ENCODE results near the gene DENND4A. TPM values are rescaled to one million over a fixed set of nuclear protein-coding genes. Genes with fewer than 3 reads are reported as not detected.
"Not testable (repeated sequence)": the region's sequence is repeated elsewhere in the genome, so short reads cannot be mapped to it uniquely, and the experiment has no call there.

DENND4A gene
- total RNA-seq, 2 experiments from 2014 or later, result 40.4 to 41.1 TPM

DNA sequence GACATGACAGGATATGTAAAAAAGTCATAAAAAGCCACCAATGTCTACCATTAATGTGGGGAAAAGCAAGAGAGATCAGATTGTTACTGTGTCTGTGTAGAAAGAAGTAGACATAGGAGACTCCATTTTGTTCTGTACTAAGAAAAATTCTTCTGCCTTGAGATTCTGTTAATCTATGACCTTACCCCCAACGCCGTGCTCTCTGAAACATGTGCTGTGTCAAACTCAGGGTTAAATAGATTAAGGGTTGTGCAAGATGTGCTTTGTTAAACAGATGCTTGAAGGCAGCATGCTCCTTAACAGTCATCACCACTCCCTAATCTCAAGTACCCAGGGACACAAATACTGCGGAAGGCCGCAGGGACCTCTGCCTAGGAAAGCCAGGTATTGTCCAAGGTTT is 58.5 kb downstream of the DENND4A start:
- H3K4me3 Mint-ChIP-seq, H3K27ac Mint-ChIP-seq, H3K9me3 Mint-ChIP-seq, CTCF ChIA-PET, H3K4me1 Mint-ChIP-seq, DNase-seq, H3K27me3 Mint-ChIP-seq: not testable (repeated sequence)
- peaks cover 38% of the 10 kb centered on the region for H3K36me3 Mint-ChIP-seq (ENCODE audit: low read depth)
- POLR2A ChIA-PET, result interaction anchor here (0.9 kb wide), 1 partner anchor 54 kb away, joined by 3 read pairs; no protein-coding TSS in a partner anchor

DNA sequence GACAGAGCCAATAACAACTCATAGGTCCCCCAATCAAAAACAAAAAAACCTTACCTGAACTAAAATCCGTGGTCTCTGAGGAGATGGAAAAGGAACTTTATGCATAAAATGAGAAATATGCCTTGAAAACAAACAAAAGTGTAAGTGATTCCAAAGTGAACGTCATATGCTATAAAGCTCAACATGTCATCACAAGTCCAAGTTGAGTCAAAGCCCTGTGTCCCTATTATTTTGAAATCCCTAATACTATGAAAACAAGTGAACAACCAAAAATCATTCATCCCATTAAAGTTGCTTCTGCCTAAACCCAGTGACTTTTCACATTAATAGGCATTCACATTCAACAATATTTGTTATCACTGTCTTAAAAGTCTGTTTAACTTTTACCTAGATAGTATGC is 59.4 kb downstream of the DENND4A start:
- Mint-ChIP-seq H3K9me3 (no peaks in the 10 kb centered on the region), H3K27me3 (no peaks in the 10 kb centered on the region), H3K36me3 (ENCODE audit: low read depth) (peaks cover 34% of the 10 kb centered on the region), H3K4me3 (no peak overlapping the region), H3K27ac (no peak overlapping the region), H3K4me1 (no peaks in the 10 kb centered on the region)
- no peak for DNase-seq
- POLR2A ChIA-PET, result interaction anchor here (0.9 kb wide), 1 partner anchor 53 kb away, joined by 3 read pairs; no protein-coding TSS in a partner anchor
- CTCF ChIA-PET, result interaction anchor here (0.5 to 0.7 kb wide), 2 partner anchors 46 to 96 kb away, joined by 3 read pairs; no protein-coding TSS in a partner anchor

DNA sequence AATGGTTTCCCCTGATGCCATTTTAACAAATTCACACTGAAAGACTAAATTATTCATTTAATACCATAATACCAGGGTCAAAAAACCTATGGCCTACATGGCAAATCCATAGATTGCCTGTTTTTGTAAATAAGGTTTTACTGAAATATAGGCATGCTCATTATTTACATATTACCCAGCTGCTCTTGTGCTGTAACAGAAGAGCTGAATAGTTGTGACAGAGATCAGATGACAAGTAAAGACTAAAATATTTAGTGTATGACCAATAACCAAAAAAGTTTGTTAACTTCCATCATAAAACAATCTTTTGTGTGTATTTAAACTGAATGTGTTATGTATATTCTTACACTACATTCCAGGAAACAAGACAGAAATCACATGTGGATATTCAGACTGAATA is 60.2 kb downstream of the DENND4A start:
- Mint-ChIP-seq H3K4me1 (no peaks in the 10 kb centered on the region), H3K4me3 (no peak overlapping the region), H3K27me3 (no peaks in the 10 kb centered on the region), H3K27ac (no peak overlapping the region), H3K36me3 (ENCODE audit: low read depth) (peaks cover 30% of the 10 kb centered on the region), H3K9me3 (no peaks in the 10 kb centered on the region)
- ChIA-PET POLR2A (no interaction called here), CTCF (interaction anchor here (0.5 kb wide), 1 partner anchor 47 kb away, joined by 3 read pairs; no protein-coding TSS in a partner anchor)
- no peak for DNase-seq

DNA sequence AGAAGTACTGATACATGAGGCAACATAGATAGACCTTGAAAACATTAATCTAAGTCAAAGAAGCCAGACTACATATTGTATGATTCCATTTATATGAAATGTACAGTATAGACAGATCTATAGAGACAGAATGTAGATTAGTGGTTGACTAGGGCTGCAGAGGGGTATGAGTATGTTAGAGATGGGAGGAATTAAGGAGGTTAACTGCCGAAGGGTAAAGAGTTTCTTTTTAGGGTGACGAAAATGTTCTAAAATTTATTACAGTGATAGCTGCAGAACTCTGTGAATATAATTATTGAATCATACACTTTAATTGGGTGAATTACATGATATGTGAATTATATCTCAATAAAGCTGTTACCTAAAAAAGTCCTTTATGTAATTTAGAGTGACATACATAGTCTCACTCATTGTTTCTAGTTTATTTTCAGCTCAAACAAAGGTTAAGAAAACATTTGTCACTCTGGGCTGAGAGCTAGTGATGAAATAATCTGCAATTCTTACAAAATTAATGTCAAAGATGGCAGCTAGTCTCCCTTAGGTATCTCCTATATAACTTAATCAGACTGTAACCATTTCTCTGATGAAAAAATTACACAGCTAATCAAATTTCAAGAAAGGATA is 61.4 kb downstream of the DENND4A start:
- CTCF ChIA-PET, result interaction anchor here (0.6 kb wide), 1 partner anchor 458 kb away, joined by 6 read pairs; no protein-coding TSS in a partner anchor
- H3K27ac Mint-ChIP-seq, result no peak overlapping the region

DNA sequence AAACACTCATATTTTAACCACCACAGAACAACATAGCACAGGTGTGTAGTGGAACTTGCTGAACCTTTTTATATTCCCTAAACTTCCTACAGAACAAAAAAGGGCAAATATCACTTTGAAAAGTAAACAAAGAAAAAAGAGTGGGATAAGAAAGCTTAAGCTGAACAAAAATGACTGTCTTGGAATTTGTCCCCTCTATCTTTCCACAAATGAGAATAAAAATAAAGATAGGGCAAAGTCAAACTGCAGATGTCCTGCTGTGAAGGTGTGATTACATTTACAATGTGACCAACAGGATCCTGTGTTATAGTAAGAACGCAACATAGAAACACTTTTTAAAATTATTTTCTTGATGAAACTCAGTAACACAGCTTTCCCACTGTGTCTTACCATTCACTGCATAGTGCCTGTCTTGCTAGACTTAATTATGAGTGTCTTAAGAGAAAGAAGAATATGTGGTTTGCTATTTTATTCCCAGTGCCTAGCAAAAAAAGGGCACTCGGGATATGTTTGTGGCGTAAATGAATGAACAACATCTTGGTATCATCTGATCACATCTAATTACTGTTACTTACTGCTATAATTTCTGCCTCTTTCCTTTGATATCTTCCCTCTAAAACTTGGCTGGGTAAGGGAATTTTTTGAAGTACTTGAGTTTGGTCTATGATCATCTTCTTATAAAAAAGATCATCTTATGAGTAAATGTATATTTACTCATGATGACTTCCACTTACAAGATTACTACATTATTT is 67.5 kb downstream of the DENND4A start:
- H3K9me3 Mint-ChIP-seq, result no peaks in the 10 kb centered on the region
- CTCF ChIA-PET, result no interaction called here
- no peaks in the 10 kb centered on the region for H3K4me1 Mint-ChIP-seq
- H3K27ac Mint-ChIP-seq, result no peak overlapping the region
- no peak for DNase-seq
- H3K36me3 Mint-ChIP-seq (ENCODE audit: low read depth), result peaks cover 36% of the 10 kb centered on the region
- no peaks in the 10 kb centered on the region for H3K27me3 Mint-ChIP-seq
- H3K4me3 Mint-ChIP-seq, result no peak overlapping the region
- POLR2A ChIA-PET, result interaction anchor here (1.5 kb wide), 1 partner anchor 94 kb away, joined by 3 read pairs; no protein-coding TSS in a partner anchor

More for the DNA sequence above, 61.4 kb downstream of the DENND4A start:
- Mint-ChIP-seq H3K27me3 (no peaks in the 10 kb centered on the region), H3K4me3 (no peak overlapping the region), H3K9me3 (no peaks in the 10 kb centered on the region), H3K36me3 (ENCODE audit: low read depth) (peaks cover 28% of the 10 kb centered on the region), H3K4me1 (no peaks in the 10 kb centered on the region)
- POLR2A ChIA-PET, result no interaction called here
- no peak for DNase-seq

- ChIA-PET POLR2A (no interaction called here), CTCF (no interaction called here)
- Mint-ChIP-seq H3K27me3 (no peaks in the 10 kb centered on the region), H3K4me3 (no peak overlapping the region), H3K4me1 (no peaks in the 10 kb centered on the region), H3K9me3 (no peaks in the 10 kb centered on the region), H3K36me3 (ENCODE audit: low read depth) (peaks cover 38% of the 10 kb centered on the region), H3K27ac (no peak overlapping the region)
- no peak for DNase-seq
Measured at GRCh38 chr15:65723876-65724275, 68.2 kb downstream of the DENND4A start.

DNA sequence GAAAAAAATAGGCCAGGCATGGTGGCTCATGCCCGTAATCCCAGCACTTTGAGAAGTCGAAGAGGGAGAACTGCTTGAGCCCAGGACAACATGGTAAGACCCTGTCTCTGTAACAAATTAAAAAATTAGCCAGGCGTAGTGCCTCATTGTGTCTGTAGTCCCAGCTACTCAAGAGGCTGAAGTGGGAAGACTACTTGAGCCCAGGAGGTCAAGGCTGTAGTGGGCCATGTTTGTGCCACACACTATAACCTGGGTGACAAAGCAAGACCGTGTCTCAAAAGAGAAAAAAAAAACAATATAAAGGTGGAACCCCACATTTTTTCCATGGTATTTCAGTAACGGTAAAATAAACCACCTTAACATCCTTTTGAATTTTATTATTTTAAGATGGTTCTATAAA is 69.9 kb downstream of the DENND4A start:
- Mint-ChIP-seq H3K4me1 (no peaks in the 10 kb centered on the region), H3K4me3 (no peak overlapping the region), H3K27ac (no peak overlapping the region), H3K36me3 (ENCODE audit: low read depth) (peaks cover 43% of the 10 kb centered on the region), H3K27me3 (no peaks in the 10 kb centered on the region), H3K9me3 (no peaks in the 10 kb centered on the region)
- DNase-seq, result no peak
- ChIA-PET CTCF (interaction anchor here (1.2 kb wide), 1 partner anchor 83 kb away, joined by 3 read pairs; no protein-coding TSS in a partner anchor), POLR2A (no interaction called here)

DNA sequence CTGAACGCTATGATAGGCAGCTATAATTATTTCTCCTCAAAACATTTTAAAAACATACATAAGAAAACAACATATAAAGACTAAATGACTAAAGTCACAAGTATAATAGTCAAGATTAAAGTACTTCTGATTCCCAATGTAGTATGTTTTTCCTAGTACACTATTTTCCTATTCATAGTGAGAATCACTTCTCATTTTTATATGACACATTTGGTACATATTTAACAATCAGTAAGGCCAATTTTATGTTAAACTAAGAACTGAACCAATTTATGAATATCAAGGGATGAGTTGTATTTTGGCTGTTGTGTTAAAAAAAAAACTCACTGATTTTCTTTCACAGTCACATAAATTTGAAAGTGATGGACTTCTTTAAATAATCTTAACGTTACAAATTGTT is 79.7 kb downstream of the DENND4A start:
- Mint-ChIP-seq H3K4me1 (no peaks in the 10 kb centered on the region), H3K9me3 (no peaks in the 10 kb centered on the region), H3K27ac (no peak overlapping the region), H3K4me3 (no peak overlapping the region), H3K27me3 (no peaks in the 10 kb centered on the region), H3K36me3 (ENCODE audit: low read depth) (peaks cover 40% of the 10 kb centered on the region)
- DNase-seq, result no peak
- ChIA-PET POLR2A (no interaction called here), CTCF (no interaction called here)

DNA sequence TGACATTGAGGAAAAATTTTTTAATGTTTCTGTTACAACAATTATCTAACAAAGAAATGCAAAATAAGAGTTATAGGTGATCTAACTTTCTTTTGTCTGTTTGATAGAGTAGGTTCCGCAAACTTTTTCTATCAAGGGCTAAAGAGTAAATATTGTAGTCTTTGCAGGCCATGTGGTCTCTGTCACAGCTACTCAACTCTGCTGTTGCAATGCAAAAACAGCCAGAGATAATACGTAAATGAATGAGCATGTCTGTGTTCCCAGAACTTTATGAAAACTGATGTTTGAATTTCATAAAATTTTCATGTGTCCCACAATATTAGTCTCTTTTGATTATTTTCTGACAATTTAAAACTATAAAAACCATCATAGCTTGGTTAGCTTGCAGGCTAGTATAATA is 97.0 kb downstream of the DENND4A start:
- Mint-ChIP-seq H3K9me3 (no peaks in the 10 kb centered on the region), H3K4me1 (no peaks in the 10 kb centered on the region), H3K4me3 (no peak overlapping the region), H3K27ac (no peak overlapping the region), H3K36me3 (ENCODE audit: low read depth) (peaks cover 50% of the 10 kb centered on the region), H3K27me3 (no peaks in the 10 kb centered on the region)
- ChIA-PET POLR2A (no interaction called here), CTCF (no interaction called here)
- no peak for DNase-seq

DNA sequence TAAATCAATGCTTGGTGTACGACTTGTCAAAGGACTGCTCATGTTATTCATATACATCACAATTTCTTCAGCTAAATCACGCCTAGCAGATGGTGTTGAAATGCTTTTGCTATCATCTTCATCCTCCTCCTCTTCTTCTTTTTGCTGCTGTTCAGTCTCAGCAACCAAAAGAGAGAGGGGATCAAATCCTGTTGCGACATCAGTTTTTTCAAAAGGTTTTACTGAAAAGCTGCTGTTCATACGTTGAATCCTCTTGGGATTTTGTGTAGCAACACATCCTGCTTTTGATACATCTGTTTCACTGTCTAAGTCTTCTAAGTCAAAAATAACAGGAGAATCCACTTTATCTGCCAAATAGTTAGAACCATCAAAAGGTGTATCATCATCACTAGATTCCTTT is 101.3 kb downstream of the DENND4A start:
- Mint-ChIP-seq H3K36me3 (ENCODE audit: low read depth) (peaks cover 64% of the 10 kb centered on the region), H3K27me3 (no peaks in the 10 kb centered on the region), H3K4me3 (no peak overlapping the region), H3K4me1 (no peaks in the 10 kb centered on the region), H3K9me3 (no peaks in the 10 kb centered on the region), H3K27ac (no peak overlapping the region)
- no peak for DNase-seq
- ChIA-PET POLR2A (no interaction called here), CTCF (no interaction called here)

DNA sequence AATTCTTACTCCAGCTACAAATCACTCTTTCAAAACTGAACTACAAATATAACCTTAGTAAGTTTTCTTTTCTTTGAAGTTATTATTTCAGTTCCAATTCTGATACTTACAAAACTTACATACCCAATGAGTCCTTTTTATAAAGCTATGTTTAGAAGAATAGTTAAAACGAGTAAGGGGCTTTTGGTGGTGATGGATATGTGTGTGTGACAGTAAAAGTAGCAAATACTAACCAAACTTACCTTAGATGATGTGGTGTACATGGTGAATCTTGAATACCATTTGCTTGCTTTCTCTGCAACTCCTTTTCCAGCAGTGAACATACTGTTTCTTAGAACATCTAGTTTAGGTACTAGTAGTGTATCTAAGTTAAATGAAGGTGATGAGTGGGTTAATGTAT is 101.9 kb downstream of the DENND4A start:
- Mint-ChIP-seq H3K27ac (no peak overlapping the region), H3K27me3 (no peaks in the 10 kb centered on the region), H3K4me3 (no peak overlapping the region), H3K4me1 (no peaks in the 10 kb centered on the region), H3K36me3 (ENCODE audit: low read depth) (peaks cover 64% of the 10 kb centered on the region), H3K9me3 (no peaks in the 10 kb centered on the region)
- CTCF ChIA-PET, result no interaction called here
- no peak for DNase-seq
- POLR2A ChIA-PET, result no interaction called here

DNA sequence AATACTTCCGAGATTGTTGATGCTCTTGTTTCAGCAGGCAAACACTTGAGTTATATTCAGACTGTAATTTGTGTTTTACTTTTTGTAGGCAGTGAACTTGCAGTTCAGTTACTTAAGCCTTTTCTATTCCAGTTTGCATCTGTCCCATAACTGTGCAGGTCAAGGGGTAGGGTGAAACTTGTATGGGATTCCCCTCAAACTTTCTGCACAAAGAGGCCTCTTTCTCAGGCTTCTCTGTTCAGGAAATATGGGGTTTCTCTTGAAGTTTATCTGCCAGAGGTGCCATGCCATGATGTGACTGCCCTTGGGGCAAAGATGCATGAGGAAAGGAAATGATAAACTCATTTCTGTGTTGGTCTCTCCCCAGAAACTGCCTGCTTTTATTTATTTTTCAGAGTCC is 103.6 kb downstream of the DENND4A start:
- H3K9me3 Mint-ChIP-seq, result no peaks in the 10 kb centered on the region
- ChIA-PET CTCF (no interaction called here), POLR2A (no interaction called here)
- H3K27ac Mint-ChIP-seq, result no peak overlapping the region
- no peak overlapping the region for H3K4me3 Mint-ChIP-seq
- no peaks in the 10 kb centered on the region for H3K27me3 Mint-ChIP-seq
- DNase-seq, result no peak
- H3K4me1 Mint-ChIP-seq, result peaks cover 1% of the 10 kb centered on the region
- H3K36me3 Mint-ChIP-seq (ENCODE audit: low read depth), result peaks cover 58% of the 10 kb centered on the region

GRCh38 chr15:65682404-65682911 is 109.6 kb downstream of the DENND4A start:
- POLR2A ChIA-PET, result interaction anchor here (1.0 kb wide), 1 partner anchor 109 kb away, joined by 3 read pairs; the partner anchor contains the start of gene DENND4A
- H3K4me3 Mint-ChIP-seq, result no peak overlapping the region
- CTCF ChIA-PET, result no interaction called here
- peaks cover 1% of the 10 kb centered on the region for H3K4me1 Mint-ChIP-seq
- no peaks in the 10 kb centered on the region for H3K9me3 Mint-ChIP-seq
- no peaks in the 10 kb centered on the region for H3K27me3 Mint-ChIP-seq
- H3K27ac Mint-ChIP-seq, result no peak overlapping the region
- peaks cover 19% of the 10 kb centered on the region for H3K36me3 Mint-ChIP-seq (ENCODE audit: low read depth)
- DNase-seq, result no peak
